GM18907 (cell line): ENCODE results near the gene ASH1L.
A peak's percentile ranks its signal among the peaks of the same experiment; 100 is the strongest.
"Not testable (repeated sequence)": the region's sequence is repeated elsewhere in the genome, so short reads cannot be mapped to it uniquely, and the experiment has no call there.

Experiments
- ATAC-seq: cut with Tn5 transposase; IDR thresholded peaks from one replicate; pipeline ENCODE4 v1.9.1; 2021; ENCODE audit warnings: mild to moderate bottlenecking, moderate library complexity; ENCODE audit not compliant: unreplicated experiment

The ASH1L gene

GRCh38 chr1:155313261-155313660, 249.3 kb downstream of the ASH1L start:
- no peak for ATAC-seq

GRCh38 chr1:155309423-155310021, 253.1 kb downstream of the ASH1L start:
- ATAC-seq: no peak

- peak; percentile 89 for ATAC-seq
Measured at GRCh38 chr1:155308493-155309422, 253.8 kb downstream of the ASH1L start, which contains the start of gene FDPS. Gene FDPS (plus strand): TSS chr1:155308866. CDS start chr1:155309790, 924 bp downstream.

GRCh38 chr1:155307247-155307740, 255.3 kb downstream of the ASH1L start:
- ATAC-seq: no peak

GRCh38 chr1:155305881-155306391, 256.7 kb downstream of the ASH1L start:
- no peak for ATAC-seq

GRCh38 chr1:155304558-155305063, 258.0 kb downstream of the ASH1L start:
- no peak for ATAC-seq

GRCh38 chr1:155301342-155301841, 261.2 kb downstream of the ASH1L start, which contains the start of gene PKLR:
Gene PKLR (minus strand): TSS chr1:155301438. CDS start chr1:155301395, 43 bp downstream.
- ATAC-seq: no peak

GRCh38 chr1:155300553-155301329, 261.9 kb downstream of the ASH1L start:
- ATAC-seq: no peak

- ATAC-seq: no peak
Measured at GRCh38 chr1:155300024-155300423, 262.6 kb downstream of the ASH1L start.

GRCh38 chr1:155297384-155297783, 265.2 kb downstream of the ASH1L start:
- no peak for ATAC-seq

GRCh38 chr1:155296661-155297060, 265.9 kb downstream of the ASH1L start:
- no peak for ATAC-seq

- ATAC-seq: no peak
Measured at GRCh38 chr1:155295942-155296267, 266.7 kb downstream of the ASH1L start.

- ATAC-seq: no peak
Measured at GRCh38 chr1:155295183-155295941, 267.2 kb downstream of the ASH1L start.

GRCh38 chr1:155294520-155295182, 268.0 kb downstream of the ASH1L start:
- no peak for ATAC-seq

- ATAC-seq: no peak
Measured at GRCh38 chr1:155293086-155293749, 269.4 kb downstream of the ASH1L start.

- ATAC-seq: not testable (repeated sequence)
Measured at GRCh38 chr1:155291006-155291405, 271.6 kb downstream of the ASH1L start.

- ATAC-seq: no peak
Measured at GRCh38 chr1:155287987-155288543, 274.5 kb downstream of the ASH1L start.

- no peak for ATAC-seq
Measured at GRCh38 chr1:155286544-155286943, 276.1 kb downstream of the ASH1L start.
